Thymus (tissue), 11 donors: ENCODE results near the gene PKIG. TPM values are rescaled to one million over a fixed set of nuclear protein-coding genes. Genes with fewer than 3 reads are reported as not detected.

ENCODE experiments used
- DNase-seq, 9 donors: peaks; one replicate each; pipeline ENCODE4 v3.0.0-alpha.2; 2013; ENCODE audit warnings: low spot score in 9 of 9, low read depth in 6 of 9, missing footprints in 1 of 9
- H3K27ac ChIP-seq, 2 donors: one replicate each; pipeline ENCODE4 v1.5.1; 2013; ENCODE audit warnings: control low read depth in 1 of 2, low read depth in 1 of 2, low read length in 1 of 2, mild to moderate bottlenecking in 1 of 2, moderate library complexity in 1 of 2
- H3K27me3 ChIP-seq, 2 donors: one replicate each; pipeline ENCODE4 v1.5.1; 2013; ENCODE audit warnings: low read length in 1 of 2; ENCODE audit not compliant: control insufficient read depth in 2 of 2, insufficient read depth in 1 of 2
- H3K36me3 ChIP-seq, 2 donors: one replicate each; pipeline ENCODE4 v1.5.1; 2013; ENCODE audit warnings: low read length in 1 of 2, mild to moderate bottlenecking in 1 of 2, moderate library complexity in 1 of 2; ENCODE audit not compliant: control insufficient read depth in 2 of 2, insufficient read depth in 2 of 2
- H3K4me1 ChIP-seq, 2 donors: one replicate each; pipeline ENCODE4 v1.5.1; 2013; ENCODE audit warnings: low read length in 2 of 2; ENCODE audit not compliant: control insufficient read depth in 2 of 2, insufficient read depth in 2 of 2
- H3K4me3 ChIP-seq, 2 donors: one replicate each; pipeline ENCODE4 v1.5.1; 2013; ENCODE audit warnings: low read length in 2 of 2, control low read depth in 1 of 2, mild to moderate bottlenecking in 1 of 2
- H3K9me3 ChIP-seq, 2 donors: one replicate each; pipeline ENCODE4 v1.5.1; 2013; ENCODE audit warnings: low read length in 1 of 2, mild to moderate bottlenecking in 1 of 2; ENCODE audit not compliant: control insufficient read depth in 2 of 2, insufficient read depth in 1 of 2
- WGBS: extraction: QIAGEN DNeasy Blood & Tissue Kit; methylation state at CpG from one replicate; pipeline ENCODE4 v1.1.7; 2013; 5-methylcytosine and 5-hydroxymethylcytosine counted together
- polyA plus RNA-seq: library from polyadenylated mRNA; stranded (reverse); fragments of 200-250 nt; gene quantifications from one replicate; pipeline ENCODE4 v1.2.3, GENCODE V29; 2013
- total RNA-seq: library from RNA; stranded (reverse); fragments of 120-200 nt; gene quantifications from one replicate; pipeline ENCODE4 v1.2.4, GENCODE V29; 2013
- donor health status: healthy.

PKIG gene
- total and polyA plus RNA-seq, 2 donors, result 27.7 to 41.7 TPM

GRCh38 chr20:44606725-44607441, 24.5 kb downstream of the PKIG start:
- H3K27me3 ChIP-seq, result no peaks in the 10 kb centered on the region
- no peak overlapping the region for H3K27ac ChIP-seq
- 98% methylated on average over 5 of the region's 5 CpGs for WGBS
- H3K9me3 ChIP-seq, result peaks cover 0 to 5% of the 10 kb centered on the region in 2 donors
- H3K4me1 ChIP-seq, result peaks cover 7 to 20% of the 10 kb centered on the region in 2 donors
- peaks cover 0 to 2% of the 10 kb centered on the region in 2 donors for H3K36me3 ChIP-seq
- no peak overlapping the region for H3K4me3 ChIP-seq
- DNase-seq, result no peak

- Histone ChIP-seq H3K4me1 (peaks cover 6 to 17% of the 10 kb centered on the region in 2 donors), H3K4me3 (no peak overlapping the region), H3K36me3 (peaks cover 7 to 18% of the 10 kb centered on the region in 2 donors), H3K9me3 (peaks cover 0 to 5% of the 10 kb centered on the region in 2 donors), H3K27me3 (no peaks in the 10 kb centered on the region), H3K27ac (no peak overlapping the region)
- WGBS, result 91% methylated on average over 9 of the region's 9 CpGs
- no peak for DNase-seq
These were observed 26.7 kb downstream of the PKIG start for GRCh38 chr20:44609006-44609515.

GRCh38 chr20:44609516-44610312, 27.3 kb downstream of the PKIG start:
- Histone ChIP-seq H3K9me3 (peaks cover 0 to 5% of the 10 kb centered on the region in 2 donors), H3K27ac (peak overlapping the region; percentile 81 to 84), H3K4me1 (peaks cover 8 to 22% of the 10 kb centered on the region in 2 donors), H3K36me3 (peaks cover 14 to 24% of the 10 kb centered on the region in 2 donors), H3K27me3 (no peaks in the 10 kb centered on the region), H3K4me3 (no peak overlapping the region)
- peak; percentile 63 to 89 (median 77) for DNase-seq
- WGBS, result 46% methylated on average over 25 of the region's 25 CpGs

GRCh38 chr20:44610313-44610962, 28.1 kb downstream of the PKIG start:
- Histone ChIP-seq H3K27ac (peak overlapping the region; percentile 81 to 84), H3K36me3 (peaks cover 18 to 29% of the 10 kb centered on the region in 2 donors), H3K9me3 (peaks cover 0 to 5% of the 10 kb centered on the region in 2 donors), H3K27me3 (no peaks in the 10 kb centered on the region), H3K4me1 (peaks cover 16 to 29% of the 10 kb centered on the region in 2 donors), H3K4me3 (no peak overlapping the region)
- WGBS, result 4% methylated on average over 1 of the region's 1 CpG
- no peak for DNase-seq

- no peak overlapping the region for H3K27ac ChIP-seq
- H3K9me3 ChIP-seq, result no peaks in the 10 kb centered on the region
- WGBS, result 99% methylated on average over 5 of the region's 5 CpGs
- H3K27me3 ChIP-seq, result no peaks in the 10 kb centered on the region
- H3K4me3 ChIP-seq, result no peak overlapping the region
- peaks cover 29 to 60% of the 10 kb centered on the region in 2 donors for H3K36me3 ChIP-seq
- no peak for DNase-seq
- peaks cover 30 to 61% of the 10 kb centered on the region in 2 donors for H3K4me1 ChIP-seq
These were observed 31.2 kb downstream of the PKIG start for GRCh38 chr20:44613575-44613974.

- 96% methylated on average over 14 of the region's 14 CpGs for WGBS
- Histone ChIP-seq H3K36me3 (peaks cover 38 to 69% of the 10 kb centered on the region in 2 donors), H3K4me1 (peaks cover 38 to 68% of the 10 kb centered on the region in 2 donors), H3K27me3 (no peaks in the 10 kb centered on the region), H3K9me3 (no peaks in the 10 kb centered on the region), H3K27ac (peak overlapping the region; percentile 62 to 81), H3K4me3 (no peak overlapping the region)
- no peak for DNase-seq
These were observed 32.1 kb downstream of the PKIG start for GRCh38 chr20:44614525-44614924.

GRCh38 chr20:44615169-44615791, 32.9 kb downstream of the PKIG start:
- DNase-seq, result peak in 2 of 9 donors; percentile 32 to 71

GRCh38 chr20:44615876-44616603, 33.7 kb downstream of the PKIG start:
- peaks cover 54 to 84% of the 10 kb centered on the region in 2 donors for H3K36me3 ChIP-seq
- peaks cover 36 to 67% of the 10 kb centered on the region in 2 donors for H3K4me1 ChIP-seq
- no peak for DNase-seq

More at GRCh38 chr20:44615169-44615791, 32.9 kb downstream of the PKIG start:
- no peak overlapping the region for H3K4me3 ChIP-seq
- peak overlapping the region; percentile 62 to 81 for H3K27ac ChIP-seq
- peaks cover 46 to 77% of the 10 kb centered on the region in 2 donors for H3K36me3 ChIP-seq
- 48% methylated on average over 10 of the region's 10 CpGs for WGBS
- no peaks in the 10 kb centered on the region for H3K27me3 ChIP-seq
- H3K9me3 ChIP-seq, result no peaks in the 10 kb centered on the region
- H3K4me1 ChIP-seq, result peaks cover 38 to 67% of the 10 kb centered on the region in 2 donors

More at GRCh38 chr20:44615876-44616603, 33.7 kb downstream of the PKIG start:
- Histone ChIP-seq H3K4me3 (no peak overlapping the region), H3K9me3 (no peaks in the 10 kb centered on the region), H3K27ac (peak overlapping the region; percentile 21 to 62), H3K27me3 (no peaks in the 10 kb centered on the region)
- whole genome bisulfite sequencing, result 84% methylated on average over 14 of the region's 14 CpGs
